ENCODE results near the gene ARMC8. TPM values are rescaled to one million over a fixed set of nuclear protein-coding genes. Genes with fewer than 3 reads are reported as not detected.

Gene ARMC8
- total and polyA plus RNA-seq, 3 donors from 2014 or later, result 39.5 to 57.2 (median 53.4) TPM

DNA sequence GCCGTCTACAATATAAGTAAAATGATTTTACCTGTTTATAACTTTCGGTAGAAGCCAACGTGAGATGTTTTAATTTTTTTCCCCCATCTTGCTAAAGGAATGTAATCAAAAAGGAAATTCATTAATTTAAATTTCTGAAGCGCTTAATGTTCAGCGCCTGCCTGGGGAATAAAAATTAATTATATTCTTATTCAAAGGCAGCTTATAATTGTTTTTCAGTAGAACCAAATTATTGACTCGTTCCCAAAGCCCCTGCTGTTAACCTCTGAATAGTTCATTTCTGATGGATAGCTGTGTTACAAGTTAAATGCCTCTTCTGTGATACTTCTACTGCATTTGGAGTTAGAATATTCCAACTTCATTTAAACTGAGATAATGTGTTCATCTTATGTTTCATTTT is 51.6 kb downstream of the ARMC8 start:
- no peak for DNase-seq
- WGBS, 2 donors, result 88 to 92% methylated on average over 6 of the region's 6 CpGs
- TF ChIP-seq POLR2A (IDR thresholded peaks at IDR 0.05), result no peak
- TF ChIP-seq, protein P1, sequence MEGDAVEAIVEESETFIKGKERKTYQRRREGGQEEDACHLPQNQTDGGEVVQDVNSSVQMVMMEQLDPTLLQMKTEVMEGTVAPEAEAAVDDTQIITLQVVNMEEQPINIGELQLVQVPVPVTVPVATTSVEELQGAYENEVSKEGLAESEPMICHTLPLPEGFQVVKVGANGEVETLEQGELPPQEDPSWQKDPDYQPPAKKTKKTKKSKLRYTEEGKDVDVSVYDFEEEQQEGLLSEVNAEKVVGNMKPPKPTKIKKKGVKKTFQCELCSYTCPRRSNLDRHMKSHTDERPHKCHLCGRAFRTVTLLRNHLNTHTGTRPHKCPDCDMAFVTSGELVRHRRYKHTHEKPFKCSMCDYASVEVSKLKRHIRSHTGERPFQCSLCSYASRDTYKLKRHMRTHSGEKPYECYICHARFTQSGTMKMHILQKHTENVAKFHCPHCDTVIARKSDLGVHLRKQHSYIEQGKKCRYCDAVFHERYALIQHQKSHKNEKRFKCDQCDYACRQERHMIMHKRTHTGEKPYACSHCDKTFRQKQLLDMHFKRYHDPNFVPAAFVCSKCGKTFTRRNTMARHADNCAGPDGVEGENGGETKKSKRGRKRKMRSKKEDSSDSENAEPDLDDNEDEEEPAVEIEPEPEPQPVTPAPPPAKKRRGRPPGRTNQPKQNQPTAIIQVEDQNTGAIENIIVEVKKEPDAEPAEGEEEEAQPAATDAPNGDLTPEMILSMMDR (IDR thresholded peaks at IDR 0.05), result no peak
- Histone ChIP-seq H3K36me3 (ENCODE audit: low read depth, missing control alignments) (no peaks in the 10 kb centered on the region), H3K4me3 (no peak overlapping the region), H3K9me3 (no peaks in the 10 kb centered on the region), H3K27ac (no peak overlapping the region), H3K27me3 (no peaks in the 10 kb centered on the region), H3K4me1 (no peaks in the 10 kb centered on the region)
- intact Hi-C loops (cut with DNase I; ENCODE audit: low total_unique reads), result no loop called here

DNA sequence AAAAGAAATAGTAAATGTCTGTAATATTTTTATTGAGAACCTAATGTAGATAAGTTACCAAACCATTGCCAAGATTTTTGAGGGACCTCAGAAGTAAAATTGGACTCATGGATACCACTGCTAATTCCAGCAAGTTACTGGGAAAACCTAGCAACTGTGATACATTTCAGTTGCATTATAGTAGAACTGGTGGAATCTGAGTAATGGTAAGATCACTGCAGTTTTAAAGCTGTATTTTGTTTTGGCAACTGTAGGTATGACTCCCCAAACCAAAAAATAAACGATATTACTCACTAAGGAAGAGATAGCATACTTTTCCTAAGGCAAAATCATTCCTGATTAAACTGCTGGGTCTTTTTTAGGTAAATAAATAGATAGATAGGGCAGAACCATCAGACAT is 54.0 kb downstream of the ARMC8 start:
- H3K36me3 ChIP-seq (ENCODE audit: low read depth, missing control alignments), result no peaks in the 10 kb centered on the region

DNA sequence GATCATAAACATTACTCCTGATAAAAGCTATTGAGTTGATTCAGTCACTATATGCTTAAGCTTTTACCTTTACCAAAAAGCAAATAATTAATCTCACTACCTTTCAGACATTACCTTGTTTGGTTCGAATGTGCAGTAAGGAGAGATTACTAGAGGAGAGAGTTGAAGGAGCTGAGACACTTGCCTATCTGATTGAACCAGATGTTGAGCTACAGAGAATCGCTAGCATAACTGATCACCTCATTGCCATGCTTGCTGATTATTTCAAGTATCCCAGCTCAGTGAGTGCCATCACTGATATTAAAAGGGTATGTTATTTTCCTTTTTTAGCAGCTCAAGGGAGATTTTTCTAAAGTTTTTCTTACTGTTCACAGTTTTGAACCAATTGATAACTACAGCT is 54.6 kb downstream of the ARMC8 start:
- TF ChIP-seq POLR2A (IDR thresholded peaks at IDR 0.05), result no peak
- TF ChIP-seq, protein P1 (IDR thresholded peaks at IDR 0.05), result no peak
- Histone ChIP-seq H3K27me3 (no peaks in the 10 kb centered on the region), H3K4me3 (no peak overlapping the region), H3K36me3 (ENCODE audit: low read depth, missing control alignments) (no peaks in the 10 kb centered on the region), H3K27ac (no peak overlapping the region), H3K9me3 (no peaks in the 10 kb centered on the region), H3K4me1 (no peaks in the 10 kb centered on the region)
- WGBS, 2 donors, result 73 to 87% methylated on average over 2 of the region's 2 CpGs
- DNase-seq, result no peak
- intact Hi-C loops (cut with DNase I; ENCODE audit: low total_unique reads), result no loop called here

More for the DNA sequence above, 54.0 kb downstream of the ARMC8 start:
- intact Hi-C loops (cut with DNase I; ENCODE audit: low total_unique reads), result no loop called here
- H3K9me3 ChIP-seq, result no peaks in the 10 kb centered on the region
- TF ChIP-seq, protein P1 (IDR thresholded peaks at IDR 0.05), result no peak
- no peak for TF ChIP-seq POLR2A (IDR thresholded peaks at IDR 0.05)
- no peak overlapping the region for H3K4me3 ChIP-seq
- no peaks in the 10 kb centered on the region for H3K27me3 ChIP-seq
- DNase-seq, result no peak
- 83 to 91% methylated on average over 1 of the region's 1 CpG for WGBS, 2 donors
- no peak overlapping the region for H3K27ac ChIP-seq
- H3K4me1 ChIP-seq, result no peaks in the 10 kb centered on the region

DNA sequence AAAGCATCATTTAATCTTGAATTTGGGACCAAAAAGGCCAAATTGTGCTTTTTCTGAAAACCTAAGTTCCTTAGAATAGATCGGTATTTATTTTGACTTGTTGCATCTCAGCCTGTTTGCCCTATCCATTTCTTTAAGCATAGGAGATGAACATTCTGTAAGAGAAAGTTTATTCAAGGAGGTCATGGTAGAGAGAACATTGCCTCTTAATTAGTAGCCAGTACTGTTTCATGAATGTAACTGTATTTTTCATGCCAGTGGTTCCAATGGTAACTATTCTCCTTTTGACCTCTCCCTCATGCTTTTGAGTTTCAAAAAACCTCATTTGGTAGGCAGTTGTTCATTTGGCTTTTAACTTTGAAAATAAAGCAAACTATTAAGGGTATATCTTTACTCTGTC is 55.4 kb downstream of the ARMC8 start:
- no peaks in the 10 kb centered on the region for H3K27me3 ChIP-seq
- no peak overlapping the region for H3K27ac ChIP-seq
- H3K36me3 ChIP-seq (ENCODE audit: low read depth, missing control alignments), result no peaks in the 10 kb centered on the region
- intact Hi-C loops (cut with DNase I; ENCODE audit: low total_unique reads), result no loop called here
- WGBS, 2 donors, result 61 to 74% methylated on average over 1 of the region's 1 CpG
- no peak overlapping the region for H3K4me3 ChIP-seq
- DNase-seq, result no peak
- H3K9me3 ChIP-seq, result no peaks in the 10 kb centered on the region
- TF ChIP-seq POLR2A (IDR thresholded peaks at IDR 0.05), result no peak
- TF ChIP-seq, protein P1 (IDR thresholded peaks at IDR 0.05), result no peak
- no peaks in the 10 kb centered on the region for H3K4me1 ChIP-seq

DNA sequence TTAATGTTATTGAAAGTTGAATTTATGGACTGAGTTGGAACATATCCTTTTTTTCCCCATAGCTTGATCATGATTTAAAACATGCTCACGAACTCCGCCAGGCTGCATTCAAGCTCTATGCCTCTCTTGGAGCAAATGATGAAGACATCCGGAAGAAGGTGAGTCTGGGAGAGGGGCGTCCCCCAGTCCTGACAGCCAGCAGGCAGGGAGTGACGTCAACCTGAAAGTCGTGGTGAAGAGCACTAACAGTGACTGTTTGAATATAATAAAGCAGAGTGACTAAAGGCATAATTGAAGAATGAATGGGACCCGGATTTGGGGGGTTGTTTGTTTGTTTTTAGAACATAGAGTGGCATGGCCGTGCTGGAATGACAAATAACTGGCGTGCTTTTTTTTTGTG is 57.9 kb downstream of the ARMC8 start:
- no peak for DNase-seq
- WGBS, 2 donors, result 94% methylated on average over 9 of the region's 9 CpGs
- no peak for TF ChIP-seq POLR2A (IDR thresholded peaks at IDR 0.05)
- TF ChIP-seq, protein P1 (IDR thresholded peaks at IDR 0.05), result no peak
- Histone ChIP-seq H3K4me3 (no peak overlapping the region), H3K27me3 (no peaks in the 10 kb centered on the region), H3K27ac (no peak overlapping the region), H3K9me3 (no peaks in the 10 kb centered on the region), H3K4me1 (no peaks in the 10 kb centered on the region), H3K36me3 (ENCODE audit: low read depth, missing control alignments) (no peaks in the 10 kb centered on the region)
- intact Hi-C loops (cut with DNase I; ENCODE audit: low total_unique reads), result no loop called here
